ENCODE results near the gene ANTKMT.

GRCh38 chr16:708959-709358 is 12.0 kb upstream of the ANTKMT start:
- TF ChIP-seq CTCF (IDR thresholded peaks at IDR 0.05) (no peak), POLR2A (IDR thresholded peaks at IDR 0.05) (no peak), POLR2AphosphoS5 (IDR thresholded peaks at IDR 0.05) (no peak), EP300 (IDR thresholded peaks at IDR 0.05) (no peak)

Measured in sigmoid colon (tissue), 4 donors.